ENCODE data around the gene C4orf50. TPM values are rescaled to one million over a fixed set of nuclear protein-coding genes. Genes with fewer than 3 reads are reported as not detected.

Gene C4orf50
- total RNA-seq, 1 donor from 2014 or later = 0.16 TPM

- Mint-ChIP-seq H3K27me3 (ENCODE audit: low read depth, unreplicated experiment) (no peaks in the 10 kb centered on the region), H3K27ac (ENCODE audit: unreplicated experiment) (no peak overlapping the region), H3K4me3 (ENCODE audit: unreplicated experiment) (no peak overlapping the region), H3K4me1 (ENCODE audit: low read depth, unreplicated experiment) (no peaks in the 10 kb centered on the region), H3K36me3 (ENCODE audit: low read depth, unreplicated experiment) (peaks cover 18% of the 10 kb centered on the region), H3K9me3 (ENCODE audit: unreplicated experiment) (peaks cover 4% of the 10 kb centered on the region)
- no peaks in the 10 kb centered on the region for H3K27me3 ChIP-seq (ENCODE audit: insufficient read depth, low read length)
- no peak overlapping the region for H3K4me3 ChIP-seq (ENCODE audit: insufficient read depth, low read depth, low read length)
- H3K36me3 ChIP-seq (ENCODE audit: insufficient read depth, low read length) = no peaks in the 10 kb centered on the region
- H3K79me2 ChIP-seq (ENCODE audit: insufficient read depth, low read length) = peaks cover 13% of the 10 kb centered on the region
- H4K20me1 ChIP-seq (ENCODE audit: insufficient read depth, low read length) = peaks cover 29% of the 10 kb centered on the region
- no peak overlapping the region for H3K27ac ChIP-seq (ENCODE audit: low read depth, low read length)
- TF ChIP-seq CTCF (IDR thresholded peaks at IDR 0.05; ENCODE audit: insufficient read depth, low read depth, low read length) (no peak), EZH2 (IDR thresholded peaks at IDR 0.05; ENCODE audit: insufficient read depth, low read length) (no peak)
- H3K9ac ChIP-seq (ENCODE audit: low read length) = no peak overlapping the region
- FAIRE-seq = no peak
- no peaks in the 10 kb centered on the region for H3K9me3 ChIP-seq (ENCODE audit: insufficient read depth, low read depth, low read length)
- no peak for DNase-seq (ENCODE audit: low read depth)
- H3K4me1 ChIP-seq (ENCODE audit: insufficient read depth, low read length) = no peaks in the 10 kb centered on the region
- no peak overlapping the region for H3K4me2 ChIP-seq (ENCODE audit: low read length)
- H2AFZ ChIP-seq (ENCODE audit: low read depth, low read length) = no peak overlapping the region
These were observed 163.3 kb downstream of the C4orf50 start for GRCh38 chr4:5854929-5855328.

DNA sequence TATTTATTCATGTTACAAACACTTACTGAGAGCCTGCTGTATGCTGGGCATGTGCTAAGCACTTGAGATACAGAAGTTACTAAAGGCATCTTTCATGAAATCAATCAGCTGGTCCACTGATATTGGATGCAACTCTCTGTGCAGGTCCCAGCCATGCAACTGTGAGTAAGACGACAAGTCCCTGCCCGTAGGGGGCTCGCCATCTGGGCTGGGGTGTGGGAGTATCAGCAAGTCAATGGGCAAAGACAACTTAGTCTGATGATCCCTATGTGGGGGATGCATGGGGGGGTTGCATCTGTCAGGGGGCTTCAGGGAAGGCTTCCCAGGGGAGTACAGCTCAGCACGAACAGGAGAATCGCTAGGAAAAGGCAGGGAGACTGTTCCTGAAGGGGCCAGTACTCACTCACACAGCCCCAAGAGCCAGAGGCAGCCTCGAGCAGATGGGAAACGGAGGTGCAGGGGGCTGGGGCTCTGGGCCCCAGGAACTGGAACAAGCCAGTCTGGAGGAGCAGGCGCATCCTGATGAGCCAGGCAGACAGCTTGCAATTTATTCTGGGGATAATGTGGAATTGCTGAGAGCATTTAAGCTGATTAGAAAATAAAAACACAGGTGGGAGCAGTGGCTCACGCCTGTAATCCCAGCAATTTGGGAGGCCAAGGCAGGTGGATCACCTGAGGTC is 165.6 kb downstream of the C4orf50 start:
- H4K20me1 ChIP-seq (ENCODE audit: insufficient read depth, low read length) = peaks cover 26% of the 10 kb centered on the region
- no peaks in the 10 kb centered on the region for H3K4me1 Mint-ChIP-seq (ENCODE audit: low read depth, unreplicated experiment)
- no peaks in the 10 kb centered on the region for H3K4me1 ChIP-seq (ENCODE audit: insufficient read depth, low read length)
- no peaks in the 10 kb centered on the region for H3K9me3 Mint-ChIP-seq (ENCODE audit: unreplicated experiment)
- DNase-seq (ENCODE audit: low read depth) (no peak), FAIRE-seq (no peak)
- peaks cover 13% of the 10 kb centered on the region for H3K79me2 ChIP-seq (ENCODE audit: insufficient read depth, low read length)
- H3K4me3 ChIP-seq (ENCODE audit: insufficient read depth, low read depth, low read length) = no peak overlapping the region
- H3K36me3 ChIP-seq (ENCODE audit: insufficient read depth, low read length) = no peaks in the 10 kb centered on the region
- no peak overlapping the region for H3K4me3 Mint-ChIP-seq (ENCODE audit: unreplicated experiment)
- H3K9me3 ChIP-seq (ENCODE audit: insufficient read depth, low read depth, low read length) = no peaks in the 10 kb centered on the region
- peaks cover 28% of the 10 kb centered on the region for H3K36me3 Mint-ChIP-seq (ENCODE audit: low read depth, unreplicated experiment)
- TF ChIP-seq CTCF (IDR thresholded peaks at IDR 0.05; ENCODE audit: insufficient read depth, low read depth, low read length) (no peak), EZH2 (IDR thresholded peaks at IDR 0.05; ENCODE audit: insufficient read depth, low read length) (no peak)
- H3K9ac ChIP-seq (ENCODE audit: low read length) = no peak overlapping the region
- no peak overlapping the region for H3K4me2 ChIP-seq (ENCODE audit: low read length)
- no peak overlapping the region for H3K27ac Mint-ChIP-seq (ENCODE audit: unreplicated experiment)
- H3K27me3 Mint-ChIP-seq (ENCODE audit: low read depth, unreplicated experiment) = no peaks in the 10 kb centered on the region
- no peaks in the 10 kb centered on the region for H3K27me3 ChIP-seq (ENCODE audit: insufficient read depth, low read length)
- H2AFZ ChIP-seq (ENCODE audit: low read depth, low read length) = no peak overlapping the region
- H3K27ac ChIP-seq (ENCODE audit: low read depth, low read length) = no peak overlapping the region

DNA sequence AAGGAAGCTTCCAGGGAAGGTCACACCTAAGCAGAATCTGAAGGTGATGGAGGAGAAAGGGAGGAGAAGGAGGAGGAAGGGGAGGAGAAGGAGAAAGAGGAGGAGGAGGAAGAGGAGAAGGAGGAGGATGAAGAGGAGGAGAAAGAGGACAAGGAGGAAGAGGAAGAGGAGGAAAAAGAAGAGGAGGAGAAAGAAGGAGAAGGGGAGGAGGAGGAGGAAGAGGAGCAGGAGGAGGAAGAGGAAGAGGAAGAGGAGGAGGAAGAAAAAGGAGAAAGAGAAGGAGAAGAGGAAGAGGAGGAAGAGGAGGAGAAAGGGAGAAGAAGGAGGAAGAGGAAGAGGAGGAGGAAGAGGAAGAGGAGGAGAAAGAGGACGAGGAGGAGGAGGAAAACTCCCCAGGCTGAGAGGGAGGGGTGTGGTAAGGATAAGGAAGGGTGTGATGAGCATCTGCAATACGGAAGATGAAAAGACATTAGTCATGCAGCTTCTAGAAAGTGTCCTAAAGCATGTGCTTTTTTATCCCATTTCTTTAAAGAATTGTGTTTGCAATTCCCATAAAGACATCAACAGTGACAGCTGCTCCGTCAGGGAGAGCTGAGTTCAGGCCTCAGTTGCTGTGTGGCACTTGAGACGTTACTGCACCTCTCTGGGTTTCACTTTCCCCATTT is 166.5 kb downstream of the C4orf50 start:
- Mint-ChIP-seq H3K4me3 (ENCODE audit: unreplicated experiment) (no peak overlapping the region), H3K36me3 (ENCODE audit: low read depth, unreplicated experiment) (peaks cover 30% of the 10 kb centered on the region), H3K4me1 (ENCODE audit: low read depth, unreplicated experiment) (no peaks in the 10 kb centered on the region), H3K9me3 (ENCODE audit: unreplicated experiment) (no peaks in the 10 kb centered on the region), H3K27ac (ENCODE audit: unreplicated experiment) (no peak overlapping the region), H3K27me3 (ENCODE audit: low read depth, unreplicated experiment) (no peaks in the 10 kb centered on the region)
- Histone ChIP-seq H3K4me3 (ENCODE audit: insufficient read depth, low read depth, low read length) (no peak overlapping the region), H3K27me3 (ENCODE audit: insufficient read depth, low read length) (no peaks in the 10 kb centered on the region), H2AFZ (ENCODE audit: low read depth, low read length) (no peak overlapping the region), H3K9me3 (ENCODE audit: insufficient read depth, low read depth, low read length) (no peaks in the 10 kb centered on the region), H3K36me3 (ENCODE audit: insufficient read depth, low read length) (no peaks in the 10 kb centered on the region), H3K27ac (ENCODE audit: low read depth, low read length) (no peak overlapping the region), H3K79me2 (ENCODE audit: insufficient read depth, low read length) (peaks cover 4% of the 10 kb centered on the region), H3K4me2 (ENCODE audit: low read length) (no peak overlapping the region), H3K4me1 (ENCODE audit: insufficient read depth, low read length) (no peaks in the 10 kb centered on the region), H3K9ac (ENCODE audit: low read length) (no peak overlapping the region), H4K20me1 (ENCODE audit: insufficient read depth, low read length) (peaks cover 20% of the 10 kb centered on the region)
- no peak for FAIRE-seq
- no peak for TF ChIP-seq EZH2 (IDR thresholded peaks at IDR 0.05; ENCODE audit: insufficient read depth, low read length)
- TF ChIP-seq CTCF (IDR thresholded peaks at IDR 0.05; ENCODE audit: insufficient read depth, low read depth, low read length) = no peak
- no peak for DNase-seq (ENCODE audit: low read depth)

All from astrocyte (in vitro differentiated cells and primary cell).